ENCODE results near the gene ABCD1. TPM values are rescaled to one million over a fixed set of nuclear protein-coding genes. Genes with fewer than 3 reads are reported as not detected.

ABCD1 gene
- total and polyA plus RNA-seq, 10 of the 15 experiments (the other 5 are each of a cell fraction or from before 2014, with no cell fraction given) = 0.13 to 6.5 (median 1.4) TPM

GRCh38 chrX:153782313-153782712, 57.7 kb downstream of the ABCD1 start:
- DNase-seq (ENCODE audit: low read depth, low spot score) = no peak
- Histone ChIP-seq H3K27me3 (replicated peaks in 1 of 2; ENCODE audit: control insufficient read depth in 2 of 2, insufficient read depth in 2 of 2, low read length in 1 of 2) (no peaks in the 10 kb centered on the region), H4K20me1 (ENCODE audit: control insufficient read depth, insufficient read depth) (no peaks in the 10 kb centered on the region), H3K79me2 (ENCODE audit: control insufficient read depth, insufficient read depth, low read length) (no peaks in the 10 kb centered on the region), H3K27ac (ENCODE audit: control insufficient read depth, insufficient read depth) (no peak overlapping the region), H3K9me3 (replicated peaks; ENCODE audit: control insufficient read depth, insufficient read depth, low read length) (no peaks in the 10 kb centered on the region; the same call in 2 of the 3 replicates), H3K4me1 (ENCODE audit: control insufficient read depth, insufficient read depth, low read length) (no peaks in the 10 kb centered on the region), H2AFZ (ENCODE audit: control insufficient read depth, low read depth, low read length) (no peak overlapping the region), H3K9ac (ENCODE audit: control insufficient read depth, insufficient read depth, low read length) (no peak overlapping the region), H3K36me3 (ENCODE audit: control insufficient read depth in 2 of 2, insufficient read depth in 2 of 2, low read length in 1 of 2) (peaks cover 0 to 3% of the 10 kb centered on the region in 2 experiments; a peak in 2 of 4 replicates), H3K4me2 (ENCODE audit: control insufficient read depth, insufficient read depth) (no peak overlapping the region), H3K4me3 (no peak overlapping the region)
- intact Hi-C loops (cut with micrococcal nuclease; ENCODE audit: unreplicated experiment) = no loop called here
- in situ Hi-C loops (cut with MboI) = loop anchor here (10.0 kb wide), 1 partner anchor 48 kb away; no protein-coding TSS in a partner anchor
- 48% methylated on average over 11 of the region's 11 CpGs for WGBS (ENCODE audit: insufficient coverage, insufficient replicate concordance, low lambda C conversion rate, missing lambda C conversion rate)
- SMC1A ChIA-PET (ENCODE audit: uncharacterized antibody, unreplicated experiment) = no interaction called here
- no peak for ATAC-seq
- FAIRE-seq = no peak
- RAD21 ChIA-PET (ENCODE audit: unreplicated experiment) = no interaction called here
- CTCF ChIA-PET = no interaction called here
- TF ChIP-seq, protein P1, sequence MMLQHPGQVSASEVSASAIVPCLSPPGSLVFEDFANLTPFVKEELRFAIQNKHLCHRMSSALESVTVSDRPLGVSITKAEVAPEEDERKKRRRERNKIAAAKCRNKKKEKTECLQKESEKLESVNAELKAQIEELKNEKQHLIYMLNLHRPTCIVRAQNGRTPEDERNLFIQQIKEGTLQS (IDR thresholded peaks at IDR 0.05; ENCODE audit: borderline replicate concordance, extremely low read depth, low read depth, low read length) = no peak
- no peak for TF ChIP-seq E4F1 (IDR thresholded peaks at IDR 0.05; ENCODE audit: borderline replicate concordance, partially characterized antibody)
- POLR2A ChIA-PET = no interaction called here
- BruUV-seq (replicated peaks) = no TSS peak

DNA sequence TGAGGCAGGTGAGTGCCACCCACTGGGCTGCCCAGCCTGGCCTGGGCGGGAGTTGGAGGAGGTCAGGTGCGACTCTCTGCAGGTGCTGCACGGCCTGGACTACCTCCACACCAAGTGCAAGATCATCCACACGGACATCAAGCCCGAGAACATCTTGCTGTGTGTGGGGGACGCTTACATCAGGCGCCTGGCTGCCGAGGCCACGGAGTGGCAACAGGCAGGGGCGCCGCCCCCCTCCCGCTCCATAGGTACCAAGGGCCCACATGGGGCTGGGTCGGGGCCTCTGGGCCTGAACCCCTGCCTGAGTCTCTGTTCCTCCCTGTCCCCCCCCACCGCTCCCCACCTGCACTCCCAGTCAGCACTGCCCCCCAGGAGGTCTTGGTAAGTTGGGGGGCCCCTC, 58.2 kb downstream of the ABCD1 start:
- FAIRE-seq (no peak), ATAC-seq (no peak), DNase-seq (ENCODE audit: low read depth, low spot score) (no peak)
- intact Hi-C loops (cut with micrococcal nuclease; ENCODE audit: unreplicated experiment) (no loop called here), in situ Hi-C loops (cut with MboI) (loop anchor here (10.0 kb wide), 1 partner anchor 48 kb away; no protein-coding TSS in a partner anchor)
- Histone ChIP-seq H3K9ac (ENCODE audit: control insufficient read depth, insufficient read depth, low read length) (no peak overlapping the region), H3K27me3 (replicated peaks in 1 of 2; ENCODE audit: control insufficient read depth in 2 of 2, insufficient read depth in 2 of 2, low read length in 1 of 2) (no peaks in the 10 kb centered on the region), H2AFZ (ENCODE audit: control insufficient read depth, low read depth, low read length) (no peak overlapping the region), H4K20me1 (ENCODE audit: control insufficient read depth, insufficient read depth) (no peaks in the 10 kb centered on the region), H3K4me3 (no peak overlapping the region), H3K9me3 (replicated peaks; ENCODE audit: control insufficient read depth, insufficient read depth, low read length) (no peaks in the 10 kb centered on the region; the same call in 2 of the 3 replicates), H3K4me1 (ENCODE audit: control insufficient read depth, insufficient read depth, low read length) (no peaks in the 10 kb centered on the region), H3K36me3 (ENCODE audit: control insufficient read depth in 2 of 2, insufficient read depth in 2 of 2, low read length in 1 of 2) (peaks cover 0 to 3% of the 10 kb centered on the region in 2 experiments; a peak in 2 of 4 replicates), H3K27ac (ENCODE audit: control insufficient read depth, insufficient read depth) (no peak overlapping the region), H3K4me2 (ENCODE audit: control insufficient read depth, insufficient read depth) (no peak overlapping the region), H3K79me2 (ENCODE audit: control insufficient read depth, insufficient read depth, low read length) (no peaks in the 10 kb centered on the region)
- BruUV-seq (replicated peaks) = no TSS peak
- ChIA-PET CTCF (no interaction called here), SMC1A (ENCODE audit: uncharacterized antibody, unreplicated experiment) (no interaction called here), RAD21 (ENCODE audit: unreplicated experiment) (no interaction called here), POLR2A (no interaction called here)
- 80% methylated on average over 13 of the region's 14 CpGs for WGBS (ENCODE audit: insufficient coverage, insufficient replicate concordance, low lambda C conversion rate, missing lambda C conversion rate)
- no peak for TF ChIP-seq HCFC1 (IDR thresholded peaks at IDR 0.05; ENCODE audit: low read length)
- TF ChIP-seq KAT2A (conservative IDR thresholded peaks at IDR 0.05; ENCODE audit: control insufficient read depth, low read depth, low read length) = no peak
- no peak for TF ChIP-seq EED (IDR thresholded peaks at IDR 0.05; ENCODE audit: low read depth)
- TF ChIP-seq POLR2A (IDR thresholded peaks at IDR 0.05; ENCODE audit: low read depth, low read length) = 0 out of 2 replicates have a peak, but pooled peaks have one; percentile 24
- TF ChIP-seq, protein P2, sequence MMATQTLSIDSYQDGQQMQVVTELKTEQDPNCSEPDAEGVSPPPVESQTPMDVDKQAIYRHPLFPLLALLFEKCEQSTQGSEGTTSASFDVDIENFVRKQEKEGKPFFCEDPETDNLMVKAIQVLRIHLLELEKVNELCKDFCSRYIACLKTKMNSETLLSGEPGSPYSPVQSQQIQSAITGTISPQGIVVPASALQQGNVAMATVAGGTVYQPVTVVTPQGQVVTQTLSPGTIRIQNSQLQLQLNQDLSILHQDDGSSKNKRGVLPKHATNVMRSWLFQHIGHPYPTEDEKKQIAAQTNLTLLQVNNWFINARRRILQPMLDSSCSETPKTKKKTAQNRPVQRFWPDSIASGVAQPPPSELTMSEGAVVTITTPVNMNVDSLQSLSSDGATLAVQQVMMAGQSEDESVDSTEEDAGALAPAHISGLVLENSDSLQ (IDR thresholded peaks at IDR 0.05) = no peak
- TF ChIP-seq, protein P3, sequence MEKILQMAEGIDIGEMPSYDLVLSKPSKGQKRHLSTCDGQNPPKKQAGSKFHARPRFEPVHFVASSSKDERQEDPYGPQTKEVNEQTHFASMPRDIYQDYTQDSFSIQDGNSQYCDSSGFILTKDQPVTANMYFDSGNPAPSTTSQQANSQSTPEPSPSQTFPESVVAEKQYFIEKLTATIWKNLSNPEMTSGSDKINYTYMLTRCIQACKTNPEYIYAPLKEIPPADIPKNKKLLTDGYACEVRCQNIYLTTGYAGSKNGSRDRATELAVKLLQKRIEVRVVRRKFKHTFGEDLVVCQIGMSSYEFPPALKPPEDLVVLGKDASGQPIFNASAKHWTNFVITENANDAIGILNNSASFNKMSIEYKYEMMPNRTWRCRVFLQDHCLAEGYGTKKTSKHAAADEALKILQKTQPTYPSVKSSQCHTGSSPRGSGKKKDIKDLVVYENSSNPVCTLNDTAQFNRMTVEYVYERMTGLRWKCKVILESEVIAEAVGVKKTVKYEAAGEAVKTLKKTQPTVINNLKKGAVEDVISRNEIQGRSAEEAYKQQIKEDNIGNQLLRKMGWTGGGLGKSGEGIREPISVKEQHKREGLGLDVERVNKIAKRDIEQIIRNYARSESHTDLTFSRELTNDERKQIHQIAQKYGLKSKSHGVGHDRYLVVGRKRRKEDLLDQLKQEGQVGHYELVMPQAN (conservative IDR thresholded peaks at IDR 0.05) = no peak
